GM21447 (cell line): ENCODE measurements around the gene B4GALT3.
A peak's percentile ranks its signal among the peaks of the same experiment; 100 is the strongest.
"Not testable (repeated sequence)": the region's sequence is repeated elsewhere in the genome, so short reads cannot be mapped to it uniquely, and the experiment has no call there.

Source experiments
- ATAC-seq: cut with Tn5 transposase; IDR thresholded peaks from one replicate; pipeline ENCODE4 v1.9.1; 2021; ENCODE audit not compliant: unreplicated experiment

Gene B4GALT3

DNA sequence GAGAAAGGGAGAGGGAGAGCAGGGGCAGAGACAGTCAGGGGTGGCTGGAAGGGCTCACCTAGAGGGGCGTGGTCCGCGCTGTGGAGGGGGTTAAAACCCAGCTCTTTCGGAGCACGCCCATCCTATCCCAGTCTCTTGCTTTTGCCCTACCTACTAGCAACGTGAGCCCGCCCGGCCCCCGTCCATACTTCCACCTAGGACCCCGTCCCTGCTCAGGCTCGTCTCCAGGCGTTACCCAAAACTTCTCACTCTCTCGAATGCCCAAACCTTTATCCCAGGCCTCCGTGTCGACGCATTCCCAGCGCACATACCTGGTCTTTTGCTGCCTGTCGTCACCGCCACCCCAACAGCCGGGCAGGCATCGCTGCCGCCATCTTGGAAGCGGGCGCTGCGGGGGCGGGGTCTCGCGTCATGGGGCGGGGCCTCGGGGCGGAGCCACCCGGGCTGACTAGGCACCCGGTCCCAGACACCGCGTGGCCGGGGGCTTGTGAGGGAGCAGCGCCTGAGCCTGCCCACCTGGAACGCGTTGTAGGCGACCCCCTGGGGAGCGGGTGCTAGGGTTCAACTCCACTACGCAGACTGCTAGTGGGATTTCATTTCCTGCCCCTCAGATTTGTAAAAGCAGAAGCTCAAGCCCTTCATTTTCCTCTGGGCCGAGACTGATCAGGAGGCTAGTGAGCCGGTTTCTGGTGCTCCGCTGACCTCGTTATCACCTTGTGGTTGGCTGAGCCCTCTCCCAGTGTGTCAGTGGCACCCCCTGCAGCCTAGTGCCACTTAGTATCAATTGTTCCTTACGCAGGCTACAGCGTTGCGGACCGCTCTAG is at the start of gene B4GALT3:
Gene B4GALT3, minus strand, starts transcription at position 396 of the 824 bp plus-strand sequence. CDS start 1,447 bp downstream, outside the sequence.
- ATAC-seq = peak; percentile 69

DNA sequence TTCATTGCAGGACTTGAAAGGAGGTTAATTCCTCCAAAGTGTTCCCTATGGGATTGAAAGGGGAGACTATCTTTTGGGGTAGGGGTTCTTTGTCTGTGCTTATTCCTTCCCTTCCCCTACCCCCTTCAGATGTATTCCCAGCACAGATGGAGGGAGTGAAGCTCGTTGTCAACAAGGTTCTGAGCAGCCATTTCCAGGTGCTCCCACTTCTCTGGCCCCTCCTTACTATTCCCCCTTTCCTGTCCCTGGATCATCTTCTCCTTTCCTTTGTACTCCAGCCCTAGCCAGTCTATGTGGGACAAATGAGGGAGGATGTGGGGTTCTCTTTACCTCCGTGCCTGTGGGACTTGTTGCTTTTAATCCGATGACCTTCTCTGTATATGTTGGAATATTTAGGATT is 49.5 kb upstream of the B4GALT3 start:
- ATAC-seq = no peak

DNA sequence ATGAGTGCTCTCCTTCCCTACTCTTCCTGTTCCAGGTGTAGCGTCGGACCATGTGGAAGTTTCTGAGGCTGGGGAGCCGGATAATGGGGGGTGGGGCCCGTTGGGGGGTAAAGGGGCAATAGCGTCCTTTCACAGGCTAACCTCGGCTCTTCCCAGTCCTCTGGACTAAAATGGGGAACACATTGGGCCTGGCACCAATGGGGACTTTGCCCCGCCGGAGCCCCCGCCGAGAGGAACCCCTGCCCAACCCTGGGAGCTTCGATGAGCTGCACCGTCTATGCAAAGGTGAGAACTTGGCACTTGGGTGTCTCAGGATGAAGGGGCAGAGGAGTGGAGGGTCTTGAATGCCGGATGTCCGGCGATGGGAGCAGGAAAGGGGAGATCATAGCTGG is 49.0 kb upstream of the B4GALT3 start:
- no peak for ATAC-seq

- ATAC-seq = peak; percentile 90
Observed at GRCh38 chr1:161225534-161226319, 48.4 kb upstream of the B4GALT3 start, which contains the start of gene TOMM40L. Gene TOMM40L, plus strand, starts transcription at chr1:161226060. Its CDS starts 430 bp downstream, at chr1:161226490.

DNA sequence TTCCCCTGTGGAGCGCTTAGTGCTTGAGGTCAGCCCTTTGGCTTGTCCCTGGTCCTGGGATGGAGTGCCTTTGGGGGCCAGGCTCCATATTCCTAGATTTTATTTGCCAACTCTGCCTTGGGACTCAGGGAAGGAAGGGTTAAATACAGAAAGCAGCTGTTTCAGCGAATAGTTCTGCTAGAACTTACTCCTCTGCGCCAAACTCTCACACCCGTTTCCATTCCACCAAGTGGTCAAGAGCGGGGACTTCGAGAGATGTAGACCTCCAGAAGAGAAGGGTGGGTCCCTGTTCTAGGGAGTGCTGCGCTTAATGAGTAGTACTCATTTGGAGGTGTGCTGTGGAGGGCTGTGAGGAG is 47.8 kb upstream of the B4GALT3 start:
- ATAC-seq = peak; percentile 1

DNA sequence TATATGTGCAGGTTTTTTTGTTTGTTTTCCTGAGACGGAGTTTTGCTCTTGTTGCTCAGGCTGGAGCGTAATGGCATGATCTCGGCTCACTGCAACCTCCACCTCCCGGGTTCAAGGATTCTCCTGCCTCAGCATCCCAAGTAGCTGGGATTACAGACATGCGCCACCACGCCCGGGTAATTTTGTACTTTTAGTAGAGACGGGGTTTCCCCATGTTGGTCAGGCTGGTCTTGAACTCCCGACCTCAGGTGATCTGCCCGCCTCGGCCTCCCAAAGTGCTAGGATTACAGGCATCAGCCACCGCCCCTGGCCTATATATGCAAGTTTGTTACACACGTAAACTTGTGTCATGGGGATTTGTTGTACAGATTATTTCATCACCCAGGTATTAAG is 47.4 kb upstream of the B4GALT3 start:
- not testable (repeated sequence) for ATAC-seq

DNA sequence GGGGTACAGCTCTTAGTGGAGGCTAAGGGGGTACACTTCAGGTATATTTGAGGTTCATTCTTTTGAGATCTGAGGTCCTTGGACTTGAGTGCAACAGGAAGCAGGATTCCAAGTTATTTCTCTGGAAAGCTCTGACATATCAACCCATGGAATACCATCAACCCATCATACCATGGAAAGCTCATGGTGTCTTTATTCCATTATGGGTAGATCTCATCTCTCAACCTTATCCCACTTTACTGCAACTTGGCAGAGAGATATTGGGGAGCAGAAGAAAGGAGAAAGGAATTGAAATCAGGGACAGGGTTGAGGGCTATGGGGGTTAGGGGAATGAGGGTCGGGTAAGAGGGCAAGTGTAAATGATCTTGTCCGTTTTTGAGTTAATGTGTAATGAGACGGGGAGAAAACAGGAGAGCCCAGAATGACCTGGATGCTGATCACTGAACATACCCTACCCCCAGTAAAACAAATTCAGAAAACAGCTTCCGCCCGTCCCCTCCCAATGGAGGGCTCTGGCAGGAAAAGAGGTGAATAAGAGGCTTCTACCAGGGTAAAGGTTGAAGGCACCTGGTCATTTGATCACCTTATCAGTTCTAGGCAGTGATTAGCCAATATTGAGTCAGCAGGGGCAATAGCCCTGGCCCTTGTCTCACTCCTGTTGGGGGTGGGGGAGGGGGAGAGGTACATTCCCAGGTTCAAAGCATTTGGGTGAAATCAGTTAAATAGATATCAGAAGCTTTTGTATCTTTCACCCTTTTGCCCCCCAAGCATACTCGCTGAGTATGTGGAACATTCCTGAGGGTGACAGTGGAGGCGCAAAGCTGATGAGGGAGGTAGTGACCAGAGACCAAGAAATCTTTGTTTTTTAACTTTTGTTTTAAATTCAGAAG is 46.7 kb upstream of the B4GALT3 start:
- ATAC-seq = no peak

DNA sequence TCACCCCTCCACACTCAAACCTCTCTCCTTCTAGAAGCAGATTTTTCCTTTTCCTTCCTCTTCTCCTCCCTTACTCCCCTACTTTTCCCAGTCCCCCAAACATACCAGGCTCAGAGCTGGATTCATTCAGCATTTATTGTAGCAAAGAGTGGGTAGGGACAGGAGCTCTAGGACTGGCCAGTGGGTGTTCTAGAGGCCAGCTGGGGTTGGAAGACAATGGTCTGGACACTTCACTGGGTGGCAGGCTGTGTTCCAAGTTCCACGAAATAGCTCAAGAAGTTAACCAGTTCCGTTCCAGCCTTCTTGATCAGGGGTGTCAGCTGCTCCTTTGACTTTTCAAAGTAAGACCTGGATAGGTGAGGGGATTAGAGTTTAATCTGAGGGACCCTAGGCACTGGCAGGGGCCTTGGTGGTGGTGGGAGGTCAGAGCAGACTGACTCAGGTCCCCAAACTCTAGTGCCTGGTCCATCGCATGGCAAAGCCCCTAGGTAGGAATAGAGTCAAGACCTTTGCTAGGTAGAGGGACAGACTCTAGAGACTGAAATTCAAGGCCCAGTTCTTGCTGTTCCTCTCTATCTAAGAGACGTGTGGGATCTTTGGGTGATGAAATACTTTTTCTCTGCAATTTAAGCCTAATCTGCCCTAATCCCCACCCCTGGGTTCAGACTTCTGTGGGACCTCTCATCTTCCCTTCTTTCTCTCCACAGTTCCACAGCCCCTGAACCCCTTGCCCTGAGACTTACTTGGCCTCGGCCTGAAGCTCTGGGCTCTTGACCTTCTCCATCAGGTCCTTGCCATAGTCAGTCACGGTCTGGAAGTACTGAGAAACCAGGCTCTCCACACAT is 45.1 kb upstream of the B4GALT3 start:
- ATAC-seq = no peak

DNA sequence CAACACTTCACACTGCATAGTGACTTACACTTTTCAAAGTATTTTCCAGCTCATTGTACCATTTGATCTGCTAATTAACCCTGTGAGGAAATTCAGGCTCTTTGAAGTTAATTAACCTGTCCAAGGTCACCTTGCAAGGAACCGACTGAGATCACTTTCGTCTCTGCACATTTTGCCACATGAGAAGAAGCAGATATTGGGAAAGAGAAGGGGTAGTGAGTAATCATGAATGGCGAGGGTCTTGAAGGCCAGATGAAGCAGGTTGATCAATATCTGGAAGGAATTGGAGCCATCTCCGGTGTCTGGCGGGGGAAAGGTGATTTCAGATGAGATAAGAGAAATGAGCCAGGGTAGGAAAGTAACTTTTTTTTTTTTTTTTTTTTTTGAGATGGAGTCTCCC is 42.7 kb upstream of the B4GALT3 start:
- no peak for ATAC-seq

GRCh38 chr1:161219078-161219892 is 42.0 kb upstream of the B4GALT3 start:
- ATAC-seq = no peak

GRCh38 chr1:161218301-161219077 is 41.2 kb upstream of the B4GALT3 start:
- ATAC-seq = no peak

- no peak for ATAC-seq
Observed at GRCh38 chr1:161217831-161218230, 40.5 kb upstream of the B4GALT3 start.

GRCh38 chr1:161216945-161217712 is 39.8 kb upstream of the B4GALT3 start:
- ATAC-seq = peak; percentile 94

- ATAC-seq = no peak
Observed at GRCh38 chr1:161215076-161215475, 37.8 kb upstream of the B4GALT3 start, which contains the start of gene FCER1G. Gene FCER1G, plus strand, starts transcription at chr1:161215295. Its CDS starts 27 bp downstream, at chr1:161215322.

DNA sequence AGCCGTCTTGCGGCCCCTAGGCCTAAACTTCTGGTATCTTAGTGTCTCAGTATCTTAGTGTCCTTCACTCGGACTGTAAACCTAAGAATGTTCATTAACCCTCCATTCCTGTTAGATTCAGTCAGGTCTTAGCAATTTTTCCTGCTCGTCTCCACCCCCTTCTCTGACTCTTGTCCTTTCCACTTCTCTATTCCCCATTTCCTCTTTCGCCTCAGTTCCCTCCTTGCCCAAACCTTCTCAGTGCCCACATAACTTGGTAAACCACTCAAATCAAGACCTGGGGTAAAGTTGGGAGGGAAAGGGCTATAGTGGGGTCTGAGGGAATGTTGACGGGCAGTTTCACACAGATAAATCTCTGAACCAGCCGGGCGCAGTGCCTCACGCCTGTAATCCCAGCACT is 37.1 kb upstream of the B4GALT3 start:
- ATAC-seq = no peak

DNA sequence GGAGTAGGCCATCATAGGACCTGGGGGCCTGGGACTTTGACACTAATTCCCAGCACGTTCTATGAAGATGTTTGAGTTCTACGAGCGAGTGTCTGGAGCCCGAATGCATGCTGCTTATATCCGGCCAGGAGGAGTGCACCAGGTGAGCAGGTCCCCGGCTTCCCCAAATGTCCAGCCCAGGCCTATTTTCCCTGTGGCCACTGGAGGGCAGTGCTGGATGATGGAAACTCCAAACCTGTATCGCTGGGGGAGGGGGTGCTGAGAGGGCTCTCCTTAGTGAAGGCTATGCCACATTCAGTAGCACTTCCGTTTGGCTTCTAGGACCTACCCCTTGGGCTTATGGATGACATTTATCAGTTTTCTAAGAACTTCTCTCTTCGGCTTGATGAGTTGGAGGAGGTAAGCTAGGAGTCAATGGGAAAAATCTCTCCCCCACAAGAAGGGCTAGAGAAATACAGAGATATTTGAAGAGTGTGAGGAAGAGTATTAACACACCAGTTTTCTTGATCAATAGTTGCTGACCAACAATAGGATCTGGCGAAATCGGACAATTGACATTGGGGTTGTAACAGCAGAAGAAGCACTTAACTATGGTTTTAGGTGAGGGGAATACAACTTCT is 32.6 kb upstream of the B4GALT3 start:
- ATAC-seq = peak; percentile 87

DNA sequence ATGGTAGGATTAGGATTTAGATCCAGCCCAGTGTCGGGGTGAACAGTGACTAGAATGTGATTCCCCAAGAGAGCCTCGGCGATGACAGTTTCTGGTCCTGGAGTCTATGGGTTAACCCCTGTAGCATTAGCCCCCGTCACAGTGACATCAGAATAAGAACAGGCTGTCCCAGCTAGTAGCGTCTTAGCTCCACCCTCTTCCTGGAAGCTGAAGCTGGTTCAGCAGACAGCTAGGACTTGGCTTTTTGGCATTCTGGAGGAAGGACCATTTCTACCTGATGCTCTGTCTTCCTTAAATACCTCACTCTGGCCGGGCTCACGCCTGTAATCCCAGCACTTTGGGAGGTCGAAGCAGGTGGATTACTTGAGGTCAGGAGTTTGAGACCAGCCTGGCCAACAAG is 29.9 kb upstream of the B4GALT3 start:
- ATAC-seq = no peak
